ENCODE data around the gene ITGAD. TPM values are rescaled to one million over a fixed set of nuclear protein-coding genes. Genes with fewer than 3 reads are reported as not detected.

The ITGAD gene
- not detected for total RNA-seq

DNA sequence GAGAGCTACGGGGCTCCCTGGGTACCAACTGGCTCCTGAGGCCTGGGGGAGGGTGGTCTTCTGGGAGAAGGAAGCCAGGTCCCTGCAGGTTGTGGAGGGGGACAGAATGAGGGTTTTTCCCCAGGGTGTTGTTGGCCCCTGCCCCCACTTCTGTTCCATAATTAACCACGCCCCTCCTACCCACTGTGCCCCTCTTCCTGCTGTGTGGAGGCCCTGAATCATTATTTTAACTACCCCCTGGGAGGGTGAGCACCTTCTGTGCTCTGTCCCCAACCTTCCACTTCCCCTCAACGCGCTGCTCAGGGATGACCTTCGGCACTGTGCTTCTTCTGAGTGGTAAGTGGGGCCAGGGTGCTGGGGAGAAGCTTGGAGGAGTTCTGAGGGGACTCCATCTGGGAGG, at the start of gene ITGAD:
Gene ITGAD, plus strand, starts transcription at position 280 of the 400 bp plus-strand sequence. Its CDS starts 26 bp downstream, at position 306.

GRCh38 chr16:31354394-31355291, 38.5 kb upstream of the ITGAD start, which contains the start of gene ITGAX:
TSS of gene ITGAX (plus strand) at chr16:31355176. CDS start at chr16:31355255, 79 bp downstream.

GRCh38 chr16:31428279-31428597, 35.1 kb downstream of the ITGAD start, which contains the start of gene COX6A2:
TSS of gene COX6A2 (minus strand) at chr16:31428360. CDS start at chr16:31428325, 35 bp downstream.

DNA sequence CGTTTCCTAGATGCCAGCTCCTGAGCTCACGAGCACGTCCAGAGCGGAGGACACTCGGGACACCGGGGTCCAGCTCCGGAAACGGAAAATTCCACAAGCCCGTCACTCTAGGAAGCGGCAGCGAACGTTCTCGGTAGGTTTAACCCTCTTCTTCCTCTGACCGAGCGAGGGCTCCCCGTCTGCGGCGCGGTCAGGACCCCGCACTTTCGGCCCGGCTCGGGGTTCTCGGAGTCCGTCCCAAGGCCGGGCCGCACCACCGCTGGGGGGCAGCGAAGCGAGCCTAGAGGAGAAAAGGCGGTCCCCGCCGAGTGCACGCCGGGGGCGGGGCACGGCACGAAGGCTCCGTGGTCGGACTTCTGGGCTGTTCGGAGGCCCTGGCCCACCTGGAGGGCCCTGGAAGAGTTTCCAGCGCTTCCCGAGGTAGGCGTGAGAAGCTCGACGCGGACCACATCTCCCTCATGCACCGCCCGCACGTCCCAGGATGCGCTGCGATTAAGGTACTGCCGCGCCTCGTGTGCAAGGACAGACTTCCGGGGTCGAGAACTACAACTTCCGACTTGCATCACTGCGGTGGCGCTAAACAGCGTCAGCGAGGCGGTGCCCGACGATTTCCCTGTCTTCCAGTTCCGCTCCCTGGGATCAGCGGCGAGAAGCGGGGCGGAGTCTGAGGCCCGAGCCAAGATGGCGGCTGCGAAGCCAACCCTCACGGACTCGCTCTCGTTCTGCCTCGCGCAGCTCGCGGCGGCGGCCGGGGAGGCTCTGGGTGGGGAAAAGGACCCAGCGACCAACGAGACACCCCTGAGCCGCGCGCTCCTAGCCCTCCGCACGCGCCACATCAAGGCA, 65.9 kb downstream of the ITGAD start, which contains the start of gene ARMC5:
Gene ARMC5, plus strand, starts transcription at position 658 of the 843 bp plus-strand sequence. Its CDS starts 24 bp downstream, at position 682.

GRCh38 chr16:31471875-31472708, 79.0 kb downstream of the ITGAD start, which contains the start of gene TGFB1I1:
TSS of gene TGFB1I1 (plus strand) at chr16:31472152. CDS start at chr16:31472189, 37 bp downstream.

Other genes with a start within 250 kb of the ITGAD start
- gene PRSS36, start 243.3 kb upstream of the ITGAD start, total RNA-seq: 2.8 TPM
- 64.4 TPM for gene FUS, start 213.2 kb upstream of the ITGAD start, total RNA-seq
- gene PYCARD, start 190.6 kb upstream of the ITGAD start, total RNA-seq: 7.4 TPM
- gene TRIM72, start 179.2 kb upstream of the ITGAD start, total RNA-seq: 0.69 TPM
- 0.92 TPM for gene PYDC1, start 176.2 kb upstream of the ITGAD start, total RNA-seq
- gene ITGAM, start 133.4 kb upstream of the ITGAD start, total RNA-seq: 4.6 TPM
- 3.0 TPM for gene ITGAX, start 38.2 kb upstream of the ITGAD start, total RNA-seq
- not detected for gene COX6A2, start 35.0 kb downstream of the ITGAD start, total RNA-seq
- gene ZNF843, start 49.5 kb downstream of the ITGAD start, total RNA-seq: 2.5 TPM
- 12.7 TPM for gene ARMC5, start 66.2 kb downstream of the ITGAD start, total RNA-seq
- gene TGFB1I1, start 78.8 kb downstream of the ITGAD start, total RNA-seq: 3.0 TPM
- 2.1 TPM for gene SLC5A2, start 89.8 kb downstream of the ITGAD start, total RNA-seq
- gene RUSF1, start 115.1 kb downstream of the ITGAD start, total RNA-seq: 39.4 TPM
- 24.9 TPM for gene AHSP, start 134.6 kb downstream of the ITGAD start, total RNA-seq